HG03159 (cell line): ENCODE data around the gene OGT.
"Not testable (repeated sequence)": the region's sequence is repeated elsewhere in the genome, so short reads cannot be mapped to it uniquely, and the experiment has no call there.

Experiments
- ATAC-seq: cut with Tn5 transposase; IDR thresholded peaks from one replicate; pipeline ENCODE4 v1.9.1; 2021; ENCODE audit warnings: mild to moderate bottlenecking, moderate library complexity; ENCODE audit not compliant: unreplicated experiment

The OGT gene

GRCh38 chrX:71537743-71538142 is 4.8 kb downstream of the OGT start:
- no peak for ATAC-seq

- peak; percentile 9 for ATAC-seq
Observed at GRCh38 chrX:71540801-71541200, 7.9 kb downstream of the OGT start.

- peak; percentile 86 for ATAC-seq
Observed at GRCh38 chrX:71541210-71542022, 8.5 kb downstream of the OGT start.

- ATAC-seq: no peak
Observed at GRCh38 chrX:71542411-71542810, 9.5 kb downstream of the OGT start.

DNA sequence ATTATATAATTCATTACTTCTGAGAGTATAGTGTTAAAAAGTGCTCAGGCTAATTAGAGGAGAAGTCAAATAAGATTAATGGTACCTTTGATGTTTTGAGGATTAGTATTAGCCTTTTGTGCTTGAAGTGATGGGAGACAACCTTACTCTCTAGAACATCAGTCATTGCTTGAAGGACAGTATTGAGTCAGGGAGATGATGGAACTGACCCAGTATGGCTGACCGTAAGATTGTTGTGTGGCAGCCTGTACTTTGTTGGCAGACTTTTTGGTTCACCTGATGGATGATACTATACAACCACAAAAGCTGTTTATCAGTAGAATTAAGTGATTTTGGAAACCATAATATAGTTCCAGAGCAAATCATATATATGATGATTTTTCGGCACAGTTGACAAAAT is 9.9 kb downstream of the OGT start:
- ATAC-seq: no peak

DNA sequence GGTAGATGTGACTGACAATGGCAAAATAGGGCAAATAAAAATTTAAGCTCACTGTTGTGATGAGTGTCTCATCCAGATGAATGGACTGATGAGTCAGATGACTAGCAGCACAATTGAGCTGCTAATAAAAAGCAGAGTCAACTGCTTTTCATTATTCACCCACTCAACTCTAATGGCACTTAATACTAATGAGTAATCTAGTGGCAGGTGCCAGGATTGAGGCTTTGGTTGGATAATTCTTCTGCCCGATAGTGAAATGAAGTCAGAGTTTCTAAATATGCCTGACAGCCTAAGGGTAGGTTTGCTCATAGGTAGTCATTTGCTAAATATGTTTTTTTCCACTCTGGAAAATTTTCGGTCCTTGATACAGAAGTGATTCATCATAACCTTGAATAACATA is 10.4 kb downstream of the OGT start:
- ATAC-seq: no peak

DNA sequence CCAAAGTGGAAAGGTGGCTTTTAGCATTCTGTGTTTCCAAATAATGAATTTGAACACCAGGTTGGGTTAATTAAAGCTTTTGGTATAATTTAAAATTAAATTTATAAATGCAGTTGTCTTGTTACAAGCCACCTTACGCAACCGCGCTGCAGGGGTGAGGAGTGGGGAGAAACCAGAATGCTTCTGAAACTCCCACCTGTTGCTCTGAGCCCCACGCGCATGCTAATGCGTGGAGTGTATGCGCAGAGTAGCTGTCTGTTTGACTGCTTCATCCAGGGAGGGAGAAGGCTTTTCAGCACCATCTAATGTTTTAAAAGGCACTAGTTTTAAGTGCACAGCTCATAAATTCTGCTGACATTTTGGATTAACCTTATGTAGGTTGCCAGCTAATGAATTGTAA is 12.5 kb downstream of the OGT start:
- ATAC-seq: no peak

DNA sequence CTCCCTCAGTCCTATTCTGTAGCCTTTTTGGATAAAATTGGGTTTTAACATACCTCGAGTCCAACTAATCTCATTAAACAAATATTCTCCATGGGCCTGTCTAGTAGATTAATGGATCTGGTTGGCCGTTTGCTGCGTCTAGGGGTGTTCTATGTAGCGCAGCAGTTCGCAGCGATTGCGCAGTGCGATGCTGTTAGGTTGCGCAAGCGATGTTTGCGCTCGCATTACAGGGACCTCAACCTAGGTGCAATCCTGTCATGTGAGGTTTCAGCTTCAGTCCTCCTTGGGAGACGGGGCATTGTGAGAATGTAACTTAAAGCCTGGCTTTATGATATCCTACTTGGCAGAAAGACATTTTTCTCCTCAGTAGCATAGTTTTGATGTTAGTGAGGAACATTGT is 14.0 kb downstream of the OGT start:
- ATAC-seq: no peak

DNA sequence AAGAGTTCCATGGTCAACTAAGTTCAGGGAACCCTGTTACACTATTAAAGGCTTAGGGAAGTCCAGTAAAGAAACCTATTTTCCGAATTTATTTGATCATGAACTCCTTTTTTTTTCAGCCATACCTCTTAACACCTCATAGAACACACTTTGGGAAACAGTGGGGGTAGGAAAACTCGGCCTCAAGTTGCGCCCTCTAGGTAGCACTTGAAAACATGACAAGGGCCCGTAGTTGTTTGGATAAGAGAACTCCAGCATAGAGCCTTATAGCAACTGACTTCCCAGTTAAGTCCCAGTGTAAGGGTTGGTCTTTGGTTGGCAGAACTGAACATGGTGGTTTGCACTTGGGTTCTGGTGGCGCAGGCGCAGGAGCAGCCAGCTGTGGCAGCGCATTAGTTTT is 14.4 kb downstream of the OGT start:
- no peak for ATAC-seq

DNA sequence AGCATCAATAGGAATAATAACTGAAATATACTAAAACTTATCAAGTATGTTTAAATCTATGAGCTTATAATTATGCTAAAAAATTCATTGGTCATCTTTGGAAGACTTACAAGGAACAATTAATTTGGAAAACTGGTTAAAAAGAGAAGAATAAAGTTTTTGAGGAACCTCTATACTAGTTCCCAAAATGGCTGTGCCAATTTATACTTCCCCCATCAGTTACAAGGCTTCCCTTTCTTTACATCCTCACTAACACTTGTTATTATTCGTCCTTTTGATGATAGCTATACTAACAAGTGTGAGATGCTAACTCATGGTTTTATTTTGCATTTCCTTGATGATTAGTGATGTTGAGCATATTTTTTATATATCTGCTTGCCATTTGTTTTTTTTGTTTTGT is 17.1 kb downstream of the OGT start:
- no peak for ATAC-seq

GRCh38 chrX:71550578-71550977 is 17.7 kb downstream of the OGT start:
- no peak for ATAC-seq

DNA sequence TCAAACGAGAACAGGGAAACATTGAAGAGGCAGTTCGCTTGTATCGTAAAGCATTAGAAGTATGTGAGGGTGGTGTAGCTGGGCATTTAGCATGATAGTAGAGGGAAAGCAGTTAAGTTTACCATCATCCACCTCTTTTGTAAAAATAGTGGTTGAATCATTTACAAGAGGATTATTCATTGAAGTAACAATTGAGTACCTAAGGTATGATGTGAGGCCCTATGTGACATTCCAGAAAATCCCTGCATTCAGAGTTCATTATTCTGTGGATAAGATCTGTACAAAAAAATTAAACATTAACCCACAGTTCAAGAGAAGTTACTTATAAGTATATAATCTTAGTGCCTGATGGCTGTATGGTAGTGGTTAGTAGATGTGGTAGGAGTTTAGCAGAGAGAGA is 23.1 kb downstream of the OGT start:
- no peak for ATAC-seq

GRCh38 chrX:71558920-71559319 is 26.0 kb downstream of the OGT start:
- no peak for ATAC-seq

DNA sequence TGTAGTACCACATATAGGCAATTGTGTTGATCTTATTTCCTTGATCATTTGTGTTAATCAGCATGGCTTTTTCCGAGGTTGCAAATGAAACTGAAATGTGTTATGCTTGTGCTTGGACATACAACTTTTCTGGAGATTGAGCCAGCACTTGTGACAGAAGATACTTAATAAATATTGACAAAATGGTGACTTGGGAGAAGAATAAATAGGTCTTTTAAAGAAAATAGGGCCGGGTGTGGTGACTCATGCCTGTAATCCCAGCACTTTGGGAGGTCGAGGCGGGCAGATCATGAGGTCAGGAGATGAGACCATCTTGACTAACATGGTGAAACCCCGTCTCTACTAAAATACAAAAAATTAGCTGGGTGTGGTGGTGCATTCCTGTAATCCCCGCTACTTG is 26.9 kb downstream of the OGT start:
- not testable (repeated sequence) for ATAC-seq

- ATAC-seq: no peak
Observed at GRCh38 chrX:71563921-71564320, 31.0 kb downstream of the OGT start.

- ATAC-seq: no peak
Observed at GRCh38 chrX:71565474-71566041, 32.7 kb downstream of the OGT start.

- ATAC-seq: not testable (repeated sequence)
Observed at GRCh38 chrX:71571390-71571789, 38.5 kb downstream of the OGT start.

DNA sequence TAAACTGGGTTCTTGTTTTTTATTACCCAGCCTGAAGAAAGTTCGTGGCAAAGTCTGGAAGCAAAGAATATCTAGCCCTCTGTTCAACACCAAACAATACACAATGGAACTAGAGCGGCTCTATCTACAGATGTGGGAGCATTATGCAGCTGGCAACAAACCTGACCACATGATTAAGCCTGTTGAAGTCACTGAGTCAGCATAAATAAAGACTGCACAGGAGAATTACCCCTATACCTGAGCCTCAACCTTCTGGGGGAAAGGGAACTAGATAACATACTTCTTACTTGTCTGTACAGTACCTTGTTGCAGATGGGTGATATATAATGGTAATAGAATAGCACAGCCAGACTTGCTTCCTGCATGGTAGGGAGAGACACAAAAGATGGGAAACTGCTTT is 40.7 kb downstream of the OGT start:
- ATAC-seq: no peak

GRCh38 chrX:71577682-71578081 is 44.8 kb downstream of the OGT start:
- no peak for ATAC-seq

DNA sequence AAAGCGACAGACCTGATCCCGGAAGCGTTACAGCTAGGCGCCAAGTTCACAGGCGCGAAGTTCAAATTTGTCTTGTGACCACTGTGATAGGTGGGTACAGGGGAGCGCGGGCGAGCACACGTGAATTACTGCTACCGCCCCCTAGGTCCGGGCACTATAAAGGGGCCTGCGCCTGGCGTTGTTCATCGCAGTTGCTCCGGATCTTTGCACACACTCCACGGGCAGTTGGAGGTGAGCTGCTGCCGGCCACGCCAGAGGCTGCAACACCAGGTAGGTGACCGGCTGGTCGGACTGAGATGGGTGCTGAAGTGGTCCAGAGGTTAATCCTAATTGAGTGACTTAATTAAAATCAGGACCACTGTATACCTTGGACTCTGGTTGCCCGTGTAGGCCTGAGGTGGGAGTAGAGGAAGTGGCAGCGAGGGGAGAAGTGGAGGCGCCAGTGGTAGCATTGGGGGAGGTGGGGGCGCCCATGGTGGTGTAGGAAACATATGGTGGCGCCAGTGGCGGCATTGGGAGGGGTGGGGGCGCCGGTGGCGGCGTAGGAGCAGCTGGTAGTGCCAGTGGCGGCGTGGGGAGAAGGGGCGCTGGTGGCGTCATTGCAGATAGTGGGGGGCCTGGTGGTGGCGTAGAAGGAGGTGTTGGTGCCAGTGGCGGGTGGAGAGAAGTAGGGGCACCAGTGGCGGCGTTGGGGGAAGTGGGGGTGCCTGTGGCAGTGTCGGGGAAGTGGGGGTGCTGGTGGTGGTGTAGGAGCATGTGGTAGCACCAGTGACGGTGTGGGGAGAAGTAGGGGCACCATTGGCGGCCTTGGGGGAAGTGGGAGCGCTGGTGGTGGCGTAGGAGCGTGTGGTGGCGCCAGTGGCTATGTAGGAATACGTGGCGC is 45.6 kb downstream of the OGT start, which contains the start of gene GCNA:
TSS of gene GCNA (plus strand) at position 185 of the 883 bp plus-strand sequence. CDS start 2,385 bp downstream, outside the sequence.
- ATAC-seq: no peak

GRCh38 chrX:71579136-71579989 is 46.5 kb downstream of the OGT start:
- no peak for ATAC-seq
